Right atrium auricular region (tissue), 2 donors: ENCODE data around the gene LUZP1. TPM values are rescaled to one million over a fixed set of nuclear protein-coding genes. Genes with fewer than 3 reads are reported as not detected.

Experiments used
- DNase-seq: peaks from one replicate; pipeline ENCODE4 v3.0.0-alpha.2; 2019; ENCODE audit warnings: low spot score
- H3K27ac ChIP-seq, 2 donors: fragments of 200-600 bp; sonication (generic); 1 replicate in 1 of 2; 2 replicates in 1 of 2; pipeline ENCODE4 v1.5.1; 2016 to 2019
- H3K27me3 ChIP-seq, 2 donors: fragments of 200-600 bp; sonication (generic); one replicate each; pipeline versions ENCODE4 v1.5.1 to v1.6.0; 2017 to 2019
- H3K36me3 ChIP-seq: fragments of 200-600 bp; sonication (generic); one replicate; pipeline ENCODE4 v1.5.1; 2016
- H3K4me1 ChIP-seq, 2 donors: fragments of 200-600 bp; sonication (generic); one replicate each; pipeline versions ENCODE4 v1.5.1 to v1.6.0; 2017 to 2019
- H3K4me3 ChIP-seq, 2 donors: fragments of 200-600 bp; sonication (generic); 1 replicate in 1 of 2; 2 replicates in 1 of 2; pipeline ENCODE4 v1.5.1; 2017 to 2019; ENCODE audit warnings: mild to moderate bottlenecking in 1 of 2, moderate library complexity in 1 of 2
- H3K9me3 ChIP-seq, 2 donors: fragments of 200-600 bp; sonication (generic); one replicate each; pipeline ENCODE4 v1.5.1; 2019
- CTCF ChIP-seq, 2 donors: fragments of 200-600 bp; sonication (generic); IDR thresholded peaks; one replicate each; pipeline ENCODE4 v1.5.1; 2019; ENCODE audit warnings: antibody characterized with exemption in 2 of 2
- total RNA-seq, 2 donors: library from RNA; depleted of rRNA; stranded (reverse); fragments of >200 nt; gene quantifications; one replicate each; pipeline ENCODE4 v1.1.0, GENCODE V29; 2016

The LUZP1 gene
- total RNA-seq, 2 donors from 2014 or later = 28.7 to 29.3 TPM

GRCh38 chr1:23126801-23127200, 41.9 kb downstream of the LUZP1 start:
- Histone ChIP-seq H3K4me1 (peaks cover 0 to 48% of the 10 kb centered on the region in 2 donors), H3K4me3 (no peak overlapping the region), H3K36me3 (no peaks in the 10 kb centered on the region), H3K27ac (no peak overlapping the region), H3K27me3 (no peaks in the 10 kb centered on the region), H3K9me3 (no peaks in the 10 kb centered on the region)
- no peak for DNase-seq
- TF ChIP-seq CTCF (IDR thresholded peaks at IDR 0.05) = no peak

- no peaks in the 10 kb centered on the region for H3K9me3 ChIP-seq
- H3K36me3 ChIP-seq = no peaks in the 10 kb centered on the region
- no peak overlapping the region for H3K27ac ChIP-seq
- H3K27me3 ChIP-seq = no peaks in the 10 kb centered on the region
- no peak overlapping the region for H3K4me3 ChIP-seq
- H3K4me1 ChIP-seq = peaks cover 0 to 45% of the 10 kb centered on the region in 2 donors
- TF ChIP-seq CTCF (IDR thresholded peaks at IDR 0.05) = no peak
- DNase-seq = no peak
Measured at GRCh38 chr1:23126200-23126599, 42.5 kb downstream of the LUZP1 start.

- TF ChIP-seq CTCF (IDR thresholded peaks at IDR 0.05) = no peak
Measured at GRCh38 chr1:23125489-23125888, 43.2 kb downstream of the LUZP1 start.

GRCh38 chr1:23124259-23125026, 44.2 kb downstream of the LUZP1 start:
- peaks cover 0 to 55% of the 10 kb centered on the region in 2 donors for H3K4me1 ChIP-seq
- TF ChIP-seq CTCF (IDR thresholded peaks at IDR 0.05) = no peak

More at GRCh38 chr1:23125489-23125888, 43.2 kb downstream of the LUZP1 start:
- no peaks in the 10 kb centered on the region for H3K36me3 ChIP-seq
- DNase-seq = no peak
- peaks cover 0 to 45% of the 10 kb centered on the region in 2 donors for H3K4me1 ChIP-seq
- H3K9me3 ChIP-seq = no peaks in the 10 kb centered on the region
- no peak overlapping the region for H3K27ac ChIP-seq
- no peaks in the 10 kb centered on the region for H3K27me3 ChIP-seq
- no peak overlapping the region for H3K4me3 ChIP-seq

GRCh38 chr1:23123528-23123927, 45.1 kb downstream of the LUZP1 start:
- Histone ChIP-seq H3K27ac (no peak overlapping the region), H3K27me3 (no peaks in the 10 kb centered on the region), H3K36me3 (no peaks in the 10 kb centered on the region), H3K9me3 (no peaks in the 10 kb centered on the region), H3K4me3 (no peak overlapping the region), H3K4me1 (peaks cover 0 to 56% of the 10 kb centered on the region in 2 donors)
- TF ChIP-seq CTCF (IDR thresholded peaks at IDR 0.05) = no peak
- no peak for DNase-seq

More at GRCh38 chr1:23124259-23125026, 44.2 kb downstream of the LUZP1 start:
- no peak for DNase-seq
- Histone ChIP-seq H3K27ac (no peak overlapping the region), H3K27me3 (no peaks in the 10 kb centered on the region), H3K36me3 (no peaks in the 10 kb centered on the region), H3K4me3 (no peak overlapping the region), H3K9me3 (no peaks in the 10 kb centered on the region)
